Activated naive CD4-positive, alpha-beta T cell treated with anti-CD3 and anti-CD28 coated beads for 36 hours (primary cell): ENCODE data around the gene MED19. TPM values are rescaled to one million over a fixed set of nuclear protein-coding genes. Genes with fewer than 3 reads are reported as not detected.
"Not testable (repeated sequence)": the region's sequence is repeated elsewhere in the genome, so short reads cannot be mapped to it uniquely, and the experiment has no call there.

Experiments
- CTCF ChIA-PET: fragments of 350-600 bp; sonication (Branson Sonifier 250); formaldehyde crosslinking; loops from one replicate; lab custom pipeline; 2021; ENCODE audit warnings: antibody characterized with exemption; lab: Charles Lee
- DNase-seq: peaks from one replicate; pipeline ENCODE4 v3.0.0-alpha.2; 2020
- H3K27ac Mint-ChIP-seq: one replicate; pipeline ENCODE4 v1.8.0; 2021; ENCODE audit warnings: mild to moderate bottlenecking, mixed read lengths
- H3K27me3 Mint-ChIP-seq: one replicate; pipeline ENCODE4 v1.8.0; 2021; ENCODE audit warnings: low read depth, mixed read lengths
- H3K36me3 Mint-ChIP-seq: one replicate; pipeline ENCODE4 v1.8.0; 2021; ENCODE audit warnings: low read depth, mixed read lengths
- H3K4me1 Mint-ChIP-seq: one replicate; pipeline ENCODE4 v1.8.0; 2021; ENCODE audit warnings: low read depth, mixed read lengths
- H3K4me3 Mint-ChIP-seq: one replicate; pipeline ENCODE4 v1.8.0; 2021; ENCODE audit warnings: mild to moderate bottlenecking, moderate library complexity, mixed read lengths
- H3K9me3 Mint-ChIP-seq: one replicate; pipeline ENCODE4 v1.8.0; 2021; ENCODE audit warnings: mixed read lengths
- intact Hi-C: fragments of 100-400 bp; cut with micrococcal nuclease; formaldehyde crosslinking; loops from one replicate; pipeline ENCODE4 v1.15.1; 2023
- total RNA-seq, 2 experiments: library from RNA; stranded (reverse); gene quantifications; one replicate each; pipeline ENCODE4 v1.2.3, GENCODE V29; 2021

MED19 gene
- total RNA-seq, 2 experiments from 2014 or later: 8.2 to 9.0 TPM

DNA sequence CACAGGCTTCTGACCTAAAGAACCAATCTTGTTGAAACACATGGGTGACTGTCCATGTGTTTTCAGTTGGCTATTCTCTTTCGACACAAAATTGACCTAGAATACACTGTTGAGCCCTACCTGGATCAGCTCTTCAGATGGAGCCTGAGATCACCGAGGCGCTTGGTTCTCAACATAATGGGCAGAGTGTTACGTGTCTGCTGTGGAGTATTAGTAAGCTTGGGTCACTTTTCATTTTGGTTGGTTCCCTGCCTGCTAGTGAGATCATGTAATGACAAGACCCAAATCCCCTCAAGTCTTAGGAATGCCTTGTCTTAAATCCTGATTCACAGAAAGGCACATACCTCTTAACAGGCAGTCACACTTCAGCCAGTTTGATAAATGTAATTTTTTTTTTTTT lies 8.7 kb downstream of the MED19 start:
- CTCF ChIA-PET: interaction anchor here (1.0 kb wide), 1 partner anchor 98 kb away, joined by 8 read pairs; no protein-coding TSS in a partner anchor
- Mint-ChIP-seq H3K36me3 (peaks cover 18% of the 10 kb centered on the region), H3K9me3 (no peaks in the 10 kb centered on the region), H3K4me1 (peaks cover 4% of the 10 kb centered on the region), H3K27me3 (no peaks in the 10 kb centered on the region), H3K4me3 (no peak overlapping the region), H3K27ac (no peak overlapping the region)
- DNase-seq: no peak
- intact Hi-C loops: no loop called here

DNA sequence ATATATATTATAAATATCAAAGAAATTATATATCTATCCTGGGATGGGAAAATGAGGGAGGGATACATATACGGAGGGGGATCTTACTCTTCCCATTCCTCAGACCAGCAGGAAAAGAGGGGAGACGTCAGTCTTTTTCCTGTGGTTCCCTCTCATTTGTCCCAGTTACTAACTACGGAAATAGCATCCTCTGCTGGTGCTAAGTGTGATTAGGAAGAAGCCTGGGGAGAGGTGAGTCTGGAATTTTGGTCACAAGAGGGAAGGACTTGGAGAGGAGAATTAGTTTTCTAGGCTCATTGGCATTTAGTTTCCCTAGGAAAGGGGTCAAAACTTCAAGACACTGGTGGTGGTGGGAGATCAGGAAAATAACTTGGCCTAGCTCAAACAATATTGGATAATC lies 11.6 kb downstream of the MED19 start:
- CTCF ChIA-PET: no interaction called here
- no peak for DNase-seq
- intact Hi-C loops: no loop called here
- Mint-ChIP-seq H3K36me3 (peaks cover 29% of the 10 kb centered on the region), H3K4me1 (no peaks in the 10 kb centered on the region), H3K27ac (no peak overlapping the region), H3K4me3 (no peak overlapping the region), H3K27me3 (no peaks in the 10 kb centered on the region), H3K9me3 (no peaks in the 10 kb centered on the region)

- Mint-ChIP-seq H3K9me3 (no peaks in the 10 kb centered on the region), H3K36me3 (peaks cover 29% of the 10 kb centered on the region), H3K4me3 (no peak overlapping the region), H3K27ac (no peak overlapping the region), H3K27me3 (no peaks in the 10 kb centered on the region), H3K4me1 (no peaks in the 10 kb centered on the region)
- DNase-seq: no peak
- intact Hi-C loops: no loop called here
- CTCF ChIA-PET: interaction anchor here (0.5 kb wide), 1 partner anchor 175 kb away, joined by 3 read pairs; no protein-coding TSS in a partner anchor
Measured at GRCh38 chr11:57699813-57700212, 12.2 kb downstream of the MED19 start.

GRCh38 chr11:57698843-57699365 lies 13.1 kb downstream of the MED19 start:
- intact Hi-C loops: no loop called here
- CTCF ChIA-PET: interaction anchor here (1.0 kb wide), 2 partner anchors 9 to 11 kb away, joined by 3 to 4 read pairs; no protein-coding TSS in a partner anchor
- DNase-seq: no peak
- Mint-ChIP-seq H3K36me3 (peaks cover 24% of the 10 kb centered on the region), H3K27me3 (no peaks in the 10 kb centered on the region), H3K4me1 (no peaks in the 10 kb centered on the region), H3K9me3 (no peaks in the 10 kb centered on the region), H3K4me3 (no peak overlapping the region), H3K27ac (no peak overlapping the region)

DNA sequence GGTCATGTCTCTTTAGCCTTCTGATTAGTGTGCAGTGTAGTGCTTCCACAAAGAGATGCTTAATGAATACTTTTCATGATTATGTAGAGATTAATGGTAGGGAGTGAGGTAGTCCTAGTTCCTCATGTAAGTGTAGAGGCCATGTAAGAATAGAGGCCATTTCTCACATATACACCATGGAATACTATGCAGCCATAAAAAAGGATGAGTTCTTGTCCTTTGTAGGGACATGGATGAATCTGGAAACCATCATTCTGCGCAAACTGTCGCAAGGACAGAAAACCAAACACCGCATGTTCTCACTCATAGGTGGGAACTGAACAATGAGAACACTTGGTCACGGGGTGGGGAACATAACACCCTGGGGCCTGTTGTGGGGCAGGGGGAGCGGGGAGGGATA lies 21.5 kb downstream of the MED19 start:
- CTCF ChIA-PET, H3K4me3 Mint-ChIP-seq, DNase-seq, H3K9me3 Mint-ChIP-seq, H3K27me3 Mint-ChIP-seq, intact Hi-C loops, H3K4me1 Mint-ChIP-seq, H3K27ac Mint-ChIP-seq: not testable (repeated sequence)
- H3K36me3 Mint-ChIP-seq: peaks cover 30% of the 10 kb centered on the region

GRCh38 chr11:57681168-57681567 lies 30.8 kb downstream of the MED19 start:
- H3K9me3 Mint-ChIP-seq: no peaks in the 10 kb centered on the region
- H3K4me1 Mint-ChIP-seq: peaks cover 45% of the 10 kb centered on the region
- DNase-seq: no peak
- no peak overlapping the region for H3K4me3 Mint-ChIP-seq
- H3K27ac Mint-ChIP-seq: no peak overlapping the region
- no peaks in the 10 kb centered on the region for H3K27me3 Mint-ChIP-seq
- CTCF ChIA-PET: interaction anchor here (1.4 to 1.7 kb wide), 2 partner anchors 113 to 119 kb away, joined by 5 read pairs; partner anchors contain the start of gene UBE2L6
- intact Hi-C loops: no loop called here
- H3K36me3 Mint-ChIP-seq: peaks cover 30% of the 10 kb centered on the region

DNA sequence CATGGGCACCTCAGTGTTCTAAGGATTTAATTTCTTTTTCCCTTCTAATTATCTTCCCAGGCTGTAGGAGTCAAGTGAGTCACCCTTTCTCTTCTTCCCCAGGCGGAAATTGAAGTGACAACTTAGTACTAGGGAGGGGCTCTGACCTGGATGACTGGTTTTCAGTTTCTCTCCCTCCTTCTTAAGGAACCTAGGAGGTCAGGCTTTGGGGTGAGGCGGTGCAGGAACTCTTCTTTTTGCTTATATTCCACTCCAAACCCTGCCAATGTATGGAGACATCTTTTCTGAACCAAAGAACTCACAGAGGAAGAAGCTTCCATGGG lies 31.5 kb downstream of the MED19 start:
- H3K4me1 Mint-ChIP-seq: peaks cover 52% of the 10 kb centered on the region
- H3K4me3 Mint-ChIP-seq: peak overlapping the region; percentile 6
- CTCF ChIA-PET: interaction anchor here (1.4 to 1.7 kb wide), 2 partner anchors 112 to 120 kb away, joined by 5 read pairs; partner anchors contain the start of gene UBE2L6
- no peaks in the 10 kb centered on the region for H3K9me3 Mint-ChIP-seq
- peak; percentile 10 for DNase-seq
- peak overlapping the region; percentile 80 for H3K27ac Mint-ChIP-seq
- intact Hi-C loops: loop anchor here (1.0 kb wide), 1 partner anchor 13 kb away; no protein-coding TSS in a partner anchor
- H3K27me3 Mint-ChIP-seq: no peaks in the 10 kb centered on the region
- H3K36me3 Mint-ChIP-seq: peaks cover 35% of the 10 kb centered on the region

DNA sequence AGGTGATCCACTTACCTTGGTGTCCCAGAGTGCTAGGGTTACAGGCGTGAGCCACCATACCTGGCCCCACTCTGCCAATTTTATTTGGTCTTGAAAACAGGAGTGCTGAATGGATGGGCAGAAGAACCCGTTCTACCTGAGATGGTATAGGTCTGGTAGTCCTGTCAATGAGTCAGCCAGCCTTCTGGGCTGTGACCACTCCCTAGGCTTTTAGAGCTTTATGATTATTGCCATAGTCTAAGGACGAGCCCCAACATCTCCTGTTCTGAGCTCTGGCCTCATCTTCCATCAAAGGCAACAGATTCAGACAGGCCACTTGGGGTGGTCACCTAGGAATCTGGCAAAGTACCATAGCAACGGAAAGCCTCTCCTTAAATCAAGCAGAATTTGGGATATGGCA lies 32.6 kb downstream of the MED19 start:
- no peak overlapping the region for H3K4me3 Mint-ChIP-seq
- DNase-seq: no peak
- H3K36me3 Mint-ChIP-seq: peaks cover 38% of the 10 kb centered on the region
- no peaks in the 10 kb centered on the region for H3K9me3 Mint-ChIP-seq
- H3K27ac Mint-ChIP-seq: no peak overlapping the region
- peaks cover 63% of the 10 kb centered on the region for H3K4me1 Mint-ChIP-seq
- CTCF ChIA-PET: no interaction called here
- H3K27me3 Mint-ChIP-seq: no peaks in the 10 kb centered on the region
- intact Hi-C loops: no loop called here

GRCh38 chr11:57675176-57675941 lies 36.7 kb downstream of the MED19 start:
- Mint-ChIP-seq H3K36me3 (peaks cover 36% of the 10 kb centered on the region), H3K4me3 (no peak overlapping the region), H3K27ac (no peak overlapping the region), H3K27me3 (no peaks in the 10 kb centered on the region), H3K4me1 (peaks cover 82% of the 10 kb centered on the region), H3K9me3 (no peaks in the 10 kb centered on the region)
- CTCF ChIA-PET: interaction anchor here (0.8 to 1.0 kb wide), 2 partner anchors 31 to 125 kb away, joined by 3 to 8 read pairs; no protein-coding TSS in a partner anchor
- no peak for DNase-seq
- intact Hi-C loops: no loop called here

DNA sequence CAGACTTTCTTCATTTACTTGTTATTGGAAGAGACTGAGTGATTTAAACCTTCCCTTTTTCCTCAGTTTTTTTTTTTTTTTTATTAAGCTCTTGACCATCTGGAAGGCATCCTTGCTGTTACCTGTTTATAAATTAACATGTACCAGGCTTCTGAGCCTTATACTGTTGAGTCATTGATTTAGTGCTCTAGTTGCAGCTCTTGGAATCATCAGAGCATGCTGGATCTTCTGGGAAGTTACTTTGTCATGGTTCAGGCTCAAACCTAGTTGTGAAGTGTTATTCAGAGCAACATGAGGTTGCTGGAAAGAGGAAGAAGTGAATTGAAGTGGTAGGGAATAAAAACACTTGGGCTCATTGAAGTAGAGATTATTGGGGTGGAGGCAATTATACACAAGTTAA lies 37.8 kb downstream of the MED19 start:
- Mint-ChIP-seq H3K4me3 (no peak overlapping the region), H3K4me1 (peaks cover 82% of the 10 kb centered on the region), H3K9me3 (no peaks in the 10 kb centered on the region), H3K27ac (peak overlapping the region; percentile 6), H3K27me3 (no peaks in the 10 kb centered on the region), H3K36me3 (peaks cover 36% of the 10 kb centered on the region)
- CTCF ChIA-PET: interaction anchor here (2.1 to 2.3 kb wide), 2 partner anchors 33 to 106 kb away, joined by 5 to 7 read pairs; partner anchors contain the start of gene UBE2L6
- DNase-seq: no peak
- intact Hi-C loops: no loop called here

DNA sequence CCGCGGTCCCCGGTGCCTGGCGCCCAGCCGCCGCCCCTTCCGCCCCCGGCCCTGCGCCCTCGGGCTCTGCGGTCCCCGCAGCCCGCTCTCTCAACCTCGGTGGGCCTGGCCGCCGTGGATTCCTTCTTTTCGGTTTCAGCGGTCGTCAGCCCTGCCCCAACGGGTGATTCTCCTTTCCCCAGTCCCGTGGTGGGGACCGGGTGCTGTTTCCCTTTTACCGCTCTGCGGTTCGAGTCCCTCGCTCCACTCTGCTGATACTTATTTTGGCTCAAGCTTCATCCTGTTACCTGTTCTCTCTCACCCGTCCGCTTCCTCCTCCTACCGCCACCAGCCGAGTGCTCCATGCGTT lies 43.6 kb downstream of the MED19 start:
- H3K4me1 Mint-ChIP-seq: peaks cover 48% of the 10 kb centered on the region
- intact Hi-C loops: loop anchor here (5.0 kb wide), 1 partner anchor 1474 kb away; the partner anchor contains the start of gene FAM111A
- no peaks in the 10 kb centered on the region for H3K9me3 Mint-ChIP-seq
- H3K4me3 Mint-ChIP-seq: peak overlapping the region; percentile 91
- CTCF ChIA-PET: no interaction called here
- peak overlapping the region; percentile 97 for H3K27ac Mint-ChIP-seq
- DNase-seq: peak; percentile 49
- H3K36me3 Mint-ChIP-seq: peaks cover 14% of the 10 kb centered on the region
- no peaks in the 10 kb centered on the region for H3K27me3 Mint-ChIP-seq

DNA sequence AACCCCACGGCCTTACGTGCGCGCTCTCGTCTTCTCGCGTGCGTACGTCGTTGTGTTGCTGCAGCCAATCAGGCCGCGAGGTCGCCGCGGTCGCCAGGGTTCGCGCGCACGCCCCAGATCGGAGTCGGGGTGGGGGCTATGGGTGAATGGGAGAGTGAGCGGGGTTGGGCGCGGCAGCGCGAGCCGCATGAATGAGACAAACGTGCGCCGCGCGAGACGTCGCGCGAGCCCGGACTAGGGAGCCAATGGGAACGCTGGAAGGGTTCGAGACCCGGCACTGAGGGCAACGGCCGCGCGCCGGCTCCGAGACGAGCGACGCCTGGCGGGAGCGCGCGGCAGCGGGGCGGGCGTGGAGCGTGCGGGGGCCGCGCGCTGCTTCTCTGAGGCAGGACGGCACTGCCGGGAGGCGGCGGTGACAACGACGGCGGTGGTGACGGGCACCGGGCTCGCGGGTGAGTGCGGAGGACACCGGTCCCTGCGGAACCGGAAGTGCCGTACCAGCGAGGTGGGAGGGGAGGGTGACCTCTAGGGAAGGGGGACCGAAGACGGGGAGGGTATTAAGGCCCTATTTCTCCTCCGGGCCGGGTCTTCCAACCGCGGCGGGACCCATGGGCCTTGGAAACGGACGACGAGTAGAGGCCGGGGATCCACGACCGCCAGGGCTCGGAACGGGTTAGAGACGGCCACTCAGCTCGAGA lies 44.1 kb downstream of the MED19 start, which contains the start of gene ZDHHC5:
Gene ZDHHC5 (plus strand): TSS at position 379 of the 698 bp plus-strand sequence. CDS start 4,977 bp downstream, outside the sequence.
- Mint-ChIP-seq H3K4me3 (peak within 1 kb of the TSS; percentile 91), H3K27ac (peak within 1 kb of the TSS; percentile 97), H3K36me3 (peaks cover 9% of the 10 kb centered on the region), H3K27me3 (no peaks in the 10 kb centered on the region), H3K9me3 (no peaks in the 10 kb centered on the region), H3K4me1 (peaks cover 43% of the 10 kb centered on the region)
- CTCF ChIA-PET: interaction anchor here (1.2 kb wide), 1 partner anchor 174 kb away, joined by 5 read pairs; no protein-coding TSS in a partner anchor
- DNase-seq: peak; percentile 99
- intact Hi-C loops: loop anchor here (1.0 to 5.0 kb wide), 13 partner anchors 11 to 1474 kb away; partner anchors contain the start of genes CLP1, FAM111A, MED19 and SELENOH
